Right forelimb (tissue), 1 donor: ENCODE results near the gene DLG3.
"Not testable (repeated sequence)": the region's sequence is repeated elsewhere in the genome, so short reads cannot be mapped to it uniquely, and the experiment has no call there.

Source experiments
- DNase-seq: peaks from one replicate; pipeline ENCODE4 v3.0.0-alpha.2; 2018

Gene DLG3

GRCh38 chrX:70444326-70444945 is at the start of gene DLG3:
Gene DLG3, plus strand, starts transcription at chrX:70444835. Its CDS starts 367 bp downstream, at chrX:70445202.
- no peak for DNase-seq

- DNase-seq = no peak
Observed at GRCh38 chrX:70398899-70399298, 45.7 kb upstream of the DLG3 start.

GRCh38 chrX:70400181-70400580 is 44.5 kb upstream of the DLG3 start:
- DNase-seq = not testable (repeated sequence)

GRCh38 chrX:70402721-70403120 is 41.9 kb upstream of the DLG3 start:
- no peak for DNase-seq

GRCh38 chrX:70405003-70405402 is 39.6 kb upstream of the DLG3 start:
- no peak for DNase-seq

GRCh38 chrX:70410921-70411320 is 33.7 kb upstream of the DLG3 start:
- DNase-seq = no peak

- no peak for DNase-seq
Observed at GRCh38 chrX:70411475-70411874, 33.2 kb upstream of the DLG3 start.

- no peak for DNase-seq
Observed at GRCh38 chrX:70421618-70422017, 23.0 kb upstream of the DLG3 start.

GRCh38 chrX:70422851-70423341 is 21.7 kb upstream of the DLG3 start, which contains the start of gene GDPD2:
Gene GDPD2, plus strand, starts transcription at chrX:70423314. Its CDS starts 1,671 bp downstream, at chrX:70424985.
- no peak for DNase-seq

GRCh38 chrX:70423936-70424675 is 20.5 kb upstream of the DLG3 start:
- no peak for DNase-seq

GRCh38 chrX:70424801-70425200 is 19.8 kb upstream of the DLG3 start:
- DNase-seq = no peak

GRCh38 chrX:70426286-70427278 is 18.1 kb upstream of the DLG3 start:
- DNase-seq = no peak

GRCh38 chrX:70427365-70427764 is 17.3 kb upstream of the DLG3 start:
- DNase-seq = no peak

- no peak for DNase-seq
Observed at GRCh38 chrX:70429759-70430158, 14.9 kb upstream of the DLG3 start.

- no peak for DNase-seq
Observed at GRCh38 chrX:70432936-70433847, 11.4 kb upstream of the DLG3 start.

- DNase-seq = no peak
Observed at GRCh38 chrX:70433848-70434351, 10.7 kb upstream of the DLG3 start.

- peak; percentile 85 for DNase-seq
Observed at GRCh38 chrX:70434352-70434866, 10.2 kb upstream of the DLG3 start.

- DNase-seq = no peak
Observed at GRCh38 chrX:70434914-70435586, 9.6 kb upstream of the DLG3 start.

- DNase-seq = no peak
Observed at GRCh38 chrX:70436343-70436742, 8.3 kb upstream of the DLG3 start.

- DNase-seq = no peak
Observed at GRCh38 chrX:70437011-70437410, 7.6 kb upstream of the DLG3 start.
